Right atrium auricular region (tissue), 2 donors: Measurements from ENCODE around the gene SNAP47. TPM values are rescaled to one million over a fixed set of nuclear protein-coding genes. Genes with fewer than 3 reads are reported as not detected.

Experiments
- DNase-seq: peaks from one replicate; pipeline ENCODE4 v3.0.0-alpha.2; 2019; ENCODE audit warnings: low spot score
- H3K27ac ChIP-seq, 2 donors: fragments of 200-600 bp; sonication (generic); 1 replicate in 1 of 2; 2 replicates in 1 of 2; pipeline ENCODE4 v1.5.1; 2016 to 2019
- H3K27me3 ChIP-seq, 2 donors: fragments of 200-600 bp; sonication (generic); one replicate each; pipeline versions ENCODE4 v1.5.1 to v1.6.0; 2017 to 2019
- H3K36me3 ChIP-seq: fragments of 200-600 bp; sonication (generic); one replicate; pipeline ENCODE4 v1.5.1; 2016
- H3K4me1 ChIP-seq, 2 donors: fragments of 200-600 bp; sonication (generic); one replicate each; pipeline versions ENCODE4 v1.5.1 to v1.6.0; 2017 to 2019
- H3K4me3 ChIP-seq, 2 donors: fragments of 200-600 bp; sonication (generic); 1 replicate in 1 of 2; 2 replicates in 1 of 2; pipeline ENCODE4 v1.5.1; 2017 to 2019; ENCODE audit warnings: mild to moderate bottlenecking in 1 of 2, moderate library complexity in 1 of 2
- H3K9me3 ChIP-seq, 2 donors: fragments of 200-600 bp; sonication (generic); one replicate each; pipeline ENCODE4 v1.5.1; 2019
- CTCF ChIP-seq, 2 donors: fragments of 200-600 bp; sonication (generic); IDR thresholded peaks; one replicate each; pipeline ENCODE4 v1.5.1; 2019; ENCODE audit warnings: antibody characterized with exemption in 2 of 2
- total RNA-seq, 2 donors: library from RNA; depleted of rRNA; stranded (reverse); fragments of >200 nt; gene quantifications; one replicate each; pipeline ENCODE4 v1.1.0, GENCODE V29; 2016

Gene SNAP47
- total RNA-seq, 2 donors from 2014 or later = 39.1 to 102 TPM

GRCh38 chr1:227792216-227793078 is 57.2 kb downstream of the SNAP47 start:
- no peak for TF ChIP-seq CTCF (IDR thresholded peaks at IDR 0.05)
- Histone ChIP-seq H3K9me3 (no peaks in the 10 kb centered on the region), H3K27ac (no peak overlapping the region), H3K27me3 (no peaks in the 10 kb centered on the region), H3K36me3 (no peaks in the 10 kb centered on the region), H3K4me3 (no peak overlapping the region), H3K4me1 (peaks cover 0 to 27% of the 10 kb centered on the region in 2 donors)
- peak; percentile 42 for DNase-seq

- no peak for TF ChIP-seq CTCF (IDR thresholded peaks at IDR 0.05)
- DNase-seq = peak; percentile 58
- no peak overlapping the region for H3K27ac ChIP-seq
These were observed 58.1 kb downstream of the SNAP47 start for GRCh38 chr1:227793079-227793947.

GRCh38 chr1:227793948-227794816 is 58.9 kb downstream of the SNAP47 start:
- no peaks in the 10 kb centered on the region for H3K27me3 ChIP-seq
- no peaks in the 10 kb centered on the region for H3K36me3 ChIP-seq
- no peaks in the 10 kb centered on the region for H3K9me3 ChIP-seq
- no peak overlapping the region for H3K27ac ChIP-seq
- DNase-seq = peak; percentile 66
- no peak overlapping the region for H3K4me3 ChIP-seq
- no peak for TF ChIP-seq CTCF (IDR thresholded peaks at IDR 0.05)
- H3K4me1 ChIP-seq = peaks cover 0 to 14% of the 10 kb centered on the region in 2 donors

More at GRCh38 chr1:227793079-227793947, 58.1 kb downstream of the SNAP47 start:
- Histone ChIP-seq H3K27me3 (no peaks in the 10 kb centered on the region), H3K9me3 (no peaks in the 10 kb centered on the region), H3K4me1 (peaks cover 0 to 22% of the 10 kb centered on the region in 2 donors), H3K36me3 (no peaks in the 10 kb centered on the region), H3K4me3 (no peak overlapping the region)

- Histone ChIP-seq H3K9me3 (no peaks in the 10 kb centered on the region), H3K27ac (no peak overlapping the region), H3K4me1 (peaks cover 0 to 13% of the 10 kb centered on the region in 2 donors), H3K36me3 (no peaks in the 10 kb centered on the region), H3K27me3 (no peaks in the 10 kb centered on the region), H3K4me3 (no peak overlapping the region)
- TF ChIP-seq CTCF (IDR thresholded peaks at IDR 0.05) = no peak
- peak; percentile 57 for DNase-seq
These were observed 59.6 kb downstream of the SNAP47 start for GRCh38 chr1:227794817-227795192.

- Histone ChIP-seq H3K27ac (no peak overlapping the region), H3K9me3 (no peaks in the 10 kb centered on the region), H3K36me3 (no peaks in the 10 kb centered on the region), H3K4me1 (peaks cover 0 to 13% of the 10 kb centered on the region in 2 donors), H3K4me3 (no peak overlapping the region), H3K27me3 (no peaks in the 10 kb centered on the region)
- TF ChIP-seq CTCF (IDR thresholded peaks at IDR 0.05) = no peak
- peak; percentile 34 for DNase-seq
These were observed 60.5 kb downstream of the SNAP47 start for GRCh38 chr1:227795732-227796131.
